ENCODE data around the gene SZRD1.
A peak's percentile ranks its signal among the peaks of the same experiment; 100 is the strongest.

The SZRD1 gene

DNA sequence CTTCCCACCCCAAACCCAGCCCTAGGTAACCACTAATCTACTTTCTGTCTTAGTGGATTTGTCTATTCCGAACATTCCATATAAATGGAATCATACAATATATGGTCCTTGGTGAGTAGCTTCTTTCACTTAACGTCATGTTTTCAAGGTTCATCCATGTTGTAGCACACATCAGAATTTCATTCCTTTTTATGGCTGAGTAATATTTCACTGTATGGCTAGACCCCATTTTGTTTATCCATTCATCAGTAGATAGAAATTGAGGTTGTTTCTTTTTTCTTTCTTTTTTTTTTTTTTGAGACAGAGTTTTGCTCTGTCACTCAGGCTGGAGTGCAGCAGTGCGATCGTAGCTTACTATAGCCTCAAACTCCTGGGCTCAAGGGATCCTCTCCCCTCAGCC is 67.0 kb downstream of the SZRD1 start:
- ChIA-PET POLR2A (ENCODE audit: low non-redundant PET) (no interaction called here), CTCF (no interaction called here)
- no peak overlapping the region for H3K27ac ChIP-seq
- TF ChIP-seq, protein P1, sequence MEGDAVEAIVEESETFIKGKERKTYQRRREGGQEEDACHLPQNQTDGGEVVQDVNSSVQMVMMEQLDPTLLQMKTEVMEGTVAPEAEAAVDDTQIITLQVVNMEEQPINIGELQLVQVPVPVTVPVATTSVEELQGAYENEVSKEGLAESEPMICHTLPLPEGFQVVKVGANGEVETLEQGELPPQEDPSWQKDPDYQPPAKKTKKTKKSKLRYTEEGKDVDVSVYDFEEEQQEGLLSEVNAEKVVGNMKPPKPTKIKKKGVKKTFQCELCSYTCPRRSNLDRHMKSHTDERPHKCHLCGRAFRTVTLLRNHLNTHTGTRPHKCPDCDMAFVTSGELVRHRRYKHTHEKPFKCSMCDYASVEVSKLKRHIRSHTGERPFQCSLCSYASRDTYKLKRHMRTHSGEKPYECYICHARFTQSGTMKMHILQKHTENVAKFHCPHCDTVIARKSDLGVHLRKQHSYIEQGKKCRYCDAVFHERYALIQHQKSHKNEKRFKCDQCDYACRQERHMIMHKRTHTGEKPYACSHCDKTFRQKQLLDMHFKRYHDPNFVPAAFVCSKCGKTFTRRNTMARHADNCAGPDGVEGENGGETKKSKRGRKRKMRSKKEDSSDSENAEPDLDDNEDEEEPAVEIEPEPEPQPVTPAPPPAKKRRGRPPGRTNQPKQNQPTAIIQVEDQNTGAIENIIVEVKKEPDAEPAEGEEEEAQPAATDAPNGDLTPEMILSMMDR (conservative IDR thresholded peaks at IDR 0.05; ENCODE audit: low read depth), result no peak
- no peak for DNase-seq (ENCODE audit: low spot score)

DNA sequence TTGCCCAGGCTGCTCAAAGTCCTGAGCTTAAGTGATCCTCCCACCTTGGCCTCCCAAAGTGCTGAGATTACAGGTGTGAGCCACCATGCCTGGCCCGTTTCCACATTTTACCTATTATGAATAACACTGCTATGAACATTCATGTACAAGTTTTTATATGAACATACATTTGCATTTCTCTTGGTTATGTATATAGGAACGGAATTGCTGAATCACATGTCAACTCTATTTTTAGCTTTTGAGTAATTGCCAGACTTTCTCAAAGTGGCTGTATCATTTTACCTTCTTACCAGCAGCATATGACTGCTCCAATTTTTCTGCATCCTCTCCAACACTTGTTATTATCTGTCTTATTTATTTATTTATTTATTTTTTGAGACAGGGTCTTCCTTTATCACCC is 67.5 kb downstream of the SZRD1 start:
- no peak for DNase-seq (ENCODE audit: low spot score)
- no peak overlapping the region for H3K27ac ChIP-seq
- TF ChIP-seq, protein P1 (conservative IDR thresholded peaks at IDR 0.05; ENCODE audit: low read depth), result no peak
- ChIA-PET CTCF (interaction anchor here (0.5 kb wide), 1 partner anchor 43 kb away, joined by 4 read pairs; no protein-coding TSS in a partner anchor), POLR2A (ENCODE audit: low non-redundant PET) (no interaction called here)

DNA sequence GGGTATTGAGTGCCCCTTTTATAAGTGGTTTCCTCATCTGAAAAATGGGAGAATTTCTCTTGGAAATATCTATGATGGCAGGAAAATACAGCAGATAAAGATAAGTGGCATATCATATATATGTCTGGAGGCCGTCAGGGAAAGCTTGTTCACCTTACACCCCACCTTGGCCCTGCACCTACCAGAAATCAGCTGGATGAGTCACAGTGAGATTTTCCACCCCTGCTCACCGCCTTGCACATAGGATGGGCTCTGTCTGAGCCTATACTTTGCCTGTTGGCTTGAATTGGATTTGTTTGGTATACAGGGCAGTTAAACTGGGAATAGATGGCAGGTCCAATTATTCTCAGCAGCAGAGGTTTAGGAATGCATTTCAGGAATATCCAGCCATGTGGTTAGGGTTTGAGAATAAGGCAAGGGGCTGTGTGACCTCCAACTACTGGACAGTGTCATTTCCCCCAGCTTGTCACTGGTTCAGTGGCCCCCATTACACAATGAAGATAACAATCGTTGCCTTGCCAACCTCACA is 70.0 kb downstream of the SZRD1 start, which contains the start of gene SPATA21:
SPATA21 (minus strand) TSS at position 479 of the 529 bp plus-strand sequence. CDS start 6,053 bp downstream, outside the sequence.
- ChIA-PET CTCF (no interaction called here), POLR2A (ENCODE audit: low non-redundant PET) (no interaction called here)
- H3K27ac ChIP-seq, result no peak within 1 kb of the TSS; the same call in 1 of the 2 replicates
- TF ChIP-seq, protein P1 (conservative IDR thresholded peaks at IDR 0.05; ENCODE audit: low read depth), result no peak
- DNase-seq (ENCODE audit: low spot score), result no peak

DNA sequence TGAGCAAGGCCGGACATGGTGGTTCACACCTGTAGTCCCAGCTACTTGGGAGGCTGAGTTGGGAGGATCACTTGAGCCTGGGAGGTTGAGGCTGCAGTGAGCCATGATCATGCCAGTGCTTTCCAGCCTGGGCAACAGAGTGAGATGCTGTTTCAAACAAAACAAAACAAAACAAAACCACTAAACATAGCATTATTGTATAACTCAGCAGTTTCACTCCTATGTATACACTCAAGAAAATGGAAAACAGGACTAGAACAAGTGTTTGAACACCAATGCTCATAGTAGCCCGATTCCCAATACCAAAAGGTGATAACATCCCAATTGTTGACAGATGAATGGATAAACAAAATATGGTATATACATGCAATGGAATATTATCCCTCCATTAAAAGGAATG is 71.5 kb downstream of the SZRD1 start:
- ChIA-PET CTCF (interaction anchor here (0.6 to 2.1 kb wide), 2 partner anchors 11 to 411 kb away, joined by 3 to 9 read pairs; no protein-coding TSS in a partner anchor), POLR2A (ENCODE audit: low non-redundant PET) (no interaction called here)
- TF ChIP-seq, protein P1 (conservative IDR thresholded peaks at IDR 0.05; ENCODE audit: low read depth), result no peak
- no peak overlapping the region; the same call in 1 of the 2 replicates for H3K27ac ChIP-seq
- DNase-seq (ENCODE audit: low spot score), result no peak

DNA sequence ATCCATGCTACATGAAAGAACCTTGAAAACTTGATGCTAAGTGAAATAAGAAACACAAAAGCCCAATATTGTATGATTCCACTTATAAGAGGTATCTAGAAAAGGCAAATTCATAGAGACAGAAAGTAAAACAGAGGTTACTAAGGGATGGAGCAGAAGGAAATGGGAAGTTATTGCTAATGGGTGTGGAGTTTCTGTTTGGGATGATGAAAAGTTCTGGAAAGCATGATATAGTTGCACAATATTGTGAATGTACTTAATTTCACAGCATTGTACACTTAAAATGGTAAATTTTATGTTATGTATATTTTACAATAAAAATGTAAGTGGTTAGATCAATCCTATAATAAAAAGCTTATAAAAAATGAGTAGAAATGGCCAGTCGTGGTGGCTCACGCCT is 71.9 kb downstream of the SZRD1 start:
- DNase-seq (ENCODE audit: low spot score), result no peak
- ChIA-PET CTCF (interaction anchor here (0.6 to 2.1 kb wide), 3 partner anchors 10 to 486 kb away, joined by 3 to 9 read pairs (median 3); no protein-coding TSS in a partner anchor), POLR2A (ENCODE audit: low non-redundant PET) (no interaction called here)
- TF ChIP-seq, protein P1 (conservative IDR thresholded peaks at IDR 0.05; ENCODE audit: low read depth), result no peak
- H3K27ac ChIP-seq, result peak overlapping the region; percentile 67; the same call in 1 of the 2 replicates

DNA sequence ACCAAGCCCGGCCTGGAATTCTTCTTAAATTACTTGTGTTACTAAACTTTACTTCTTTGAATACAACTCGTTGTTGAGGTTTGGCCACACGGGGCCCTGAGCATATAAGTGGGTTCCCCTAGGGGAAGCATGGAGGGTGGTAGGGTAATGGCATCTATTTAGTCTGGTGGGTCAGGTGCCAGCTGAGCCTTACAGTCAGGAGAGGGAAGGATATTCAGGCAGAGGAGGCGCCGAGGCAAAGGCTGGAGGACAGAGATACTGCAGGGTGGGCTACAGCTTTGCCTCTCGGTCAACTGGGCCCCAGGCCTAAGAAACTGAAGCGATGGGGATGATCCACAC is 73.1 kb downstream of the SZRD1 start:
- ChIA-PET CTCF (interaction anchor here (0.6 to 2.1 kb wide), 15 partner anchors 9 to 259 kb away, joined by 3 to 9 read pairs (median 4); no protein-coding TSS in a partner anchor), POLR2A (ENCODE audit: low non-redundant PET) (no interaction called here)
- DNase-seq (ENCODE audit: low spot score), result no peak
- TF ChIP-seq, protein P1 (conservative IDR thresholded peaks at IDR 0.05; ENCODE audit: low read depth), result no peak
- H3K27ac ChIP-seq, result peak overlapping the region; percentile 75

All from RWPE1 (cell line).